HTR-8/SVneo (cell line): Measurements from ENCODE around the gene TMEM50B.
"Not testable (repeated sequence)": the region's sequence is repeated elsewhere in the genome, so short reads cannot be mapped to it uniquely, and the experiment has no call there.

Source experiments
- DNase-seq: peaks from one replicate; pipeline ENCODE4 v3.0.0; 2011; ENCODE audit warnings: low spot score, mixed read lengths; ENCODE audit not compliant: insufficient read length
- FAIRE-seq: peaks from 2 replicates; lab custom pipeline; 2011; peaks lifted over from hg19 to GRCh38; lab: Jason Lieb, UNC

The TMEM50B gene

GRCh38 chr21:33479679-33480480 lies at the start of gene TMEM50B:
Gene TMEM50B (minus strand): TSS chr21:33479974. CDS start chr21:33468885, 11,089 bp downstream.
- DNase-seq (peak; percentile 96), FAIRE-seq (peak; percentile 62)

GRCh38 chr21:33522953-33523349 lies 43.2 kb upstream of the TMEM50B start:
- FAIRE-seq: no peak
- DNase-seq: no peak

- DNase-seq (no peak), FAIRE-seq (no peak)
Measured at GRCh38 chr21:33522297-33522952, 42.7 kb upstream of the TMEM50B start.

- DNase-seq (no peak), FAIRE-seq (no peak)
Measured at GRCh38 chr21:33518899-33519298, 39.1 kb upstream of the TMEM50B start.

GRCh38 chr21:33514229-33514628 lies 34.5 kb upstream of the TMEM50B start:
- FAIRE-seq (no peak), DNase-seq (no peak)

GRCh38 chr21:33512481-33512880 lies 32.7 kb upstream of the TMEM50B start:
- FAIRE-seq (no peak), DNase-seq (no peak)

GRCh38 chr21:33511639-33512038 lies 31.9 kb upstream of the TMEM50B start:
- DNase-seq: no peak
- no peak for FAIRE-seq

- no peak for DNase-seq
- FAIRE-seq: no peak
Measured at GRCh38 chr21:33510826-33511225, 31.1 kb upstream of the TMEM50B start.

GRCh38 chr21:33507003-33507402 lies 27.2 kb upstream of the TMEM50B start:
- not testable (repeated sequence) for DNase-seq, FAIRE-seq

- DNase-seq (no peak), FAIRE-seq (no peak)
Measured at GRCh38 chr21:33505833-33506232, 26.1 kb upstream of the TMEM50B start.

GRCh38 chr21:33496345-33496744 lies 16.6 kb upstream of the TMEM50B start:
- no peak for DNase-seq
- FAIRE-seq: no peak

GRCh38 chr21:33495743-33496142 lies 16.0 kb upstream of the TMEM50B start:
- no peak for FAIRE-seq
- no peak for DNase-seq

GRCh38 chr21:33493756-33494155 lies 14.0 kb upstream of the TMEM50B start:
- no peak for FAIRE-seq
- no peak for DNase-seq

GRCh38 chr21:33492571-33492970 lies 12.8 kb upstream of the TMEM50B start:
- FAIRE-seq (no peak), DNase-seq (no peak)

GRCh38 chr21:33491373-33492102 lies 11.8 kb upstream of the TMEM50B start, which contains the start of gene DNAJC28:
Gene DNAJC28 (minus strand): TSS chr21:33491716. CDS start chr21:33489393, 2,323 bp downstream.
- peak; percentile 96 for FAIRE-seq
- DNase-seq: peak; percentile 93

- FAIRE-seq (no peak), DNase-seq (peak; percentile 13)
Measured at GRCh38 chr21:33490991-33491372, 11.2 kb upstream of the TMEM50B start.

GRCh38 chr21:33488936-33489335 lies 9.2 kb upstream of the TMEM50B start:
- FAIRE-seq (no peak), DNase-seq (no peak)

GRCh38 chr21:33487996-33488395 lies 8.2 kb upstream of the TMEM50B start:
- no peak for DNase-seq
- no peak for FAIRE-seq

- FAIRE-seq (no peak), DNase-seq (no peak)
Measured at GRCh38 chr21:33481314-33481943, 1.7 kb upstream of the TMEM50B start.

- FAIRE-seq (no peak), DNase-seq (no peak)
Measured at GRCh38 chr21:33480481-33481103, 818 bp upstream of the TMEM50B start.
